HCT116 (cell line): ENCODE measurements around the gene RPS6KA1. TPM values are rescaled to one million over a fixed set of nuclear protein-coding genes. Genes with fewer than 3 reads are reported as not detected.

ENCODE experiments used
- ATAC-seq: fragments of 200-7000 bp; cut with Tn5 transposase; 2 replicates; pipeline ENCODE4 v1.9.1; 2020; ENCODE audit warnings: mild to moderate bottlenecking, moderate library complexity
- BruUV-seq: library from RNA; stranded (reverse); fragments of 400-500 nt; replicated peaks from 2 replicates; lab custom pipeline; 2021; lab: Mats Ljungman, UMichigan
- CTCF ChIA-PET: fragments of 300-600 bp; sonication (Branson Sonifier 250); formaldehyde crosslinking; loops from one replicate; lab custom pipeline; 2021; ENCODE audit warnings: antibody characterized with exemption; lab: Charles Lee
- POLR2A ChIA-PET: fragments of 300-600, 350-600 bp; sonication (Branson Sonifier 250); formaldehyde crosslinking; loops from one replicate; lab custom pipeline; 2021; ENCODE audit warnings: antibody characterized with exemption; lab: Charles Lee
- RAD21 ChIA-PET, 2 experiments: fragments of 300-600 bp; sonication (Branson Sonifier 250); formaldehyde crosslinking; loops; one replicate each; lab custom pipeline; 2023; ENCODE audit warnings: low total read pairs in 2 of 2; ENCODE audit not compliant: uncharacterized antibody in 2 of 2, unreplicated experiment in 2 of 2, low non-redundant PET in 1 of 2; lab: Charles Lee
- DNase-seq: peaks from one replicate; pipeline ENCODE4 v3.0.0-alpha.2; 2010; ENCODE audit warnings: low read depth, low spot score
- H2AFZ ChIP-seq: fragments of 200-600 bp; shearing (Covaris generic), sonication (generic); 2 replicates; pipeline ENCODE4 v1.6.1; 2017; ENCODE audit warnings: low read depth, mixed run types, mixed read lengths, antibody characterized with exemption, low read length; ENCODE audit not compliant: poor library complexity, severe bottlenecking
- H3K27ac ChIP-seq: 2 replicates; pipeline ENCODE4 v1.5.1; 2012; ENCODE audit warnings: low read depth, low read length
- H3K27me3 ChIP-seq: fragments of 200-600 bp; sonication (generic); 2 replicates; pipeline ENCODE4 v1.6.1; 2016; ENCODE audit warnings: mixed run types, low read length, mixed read lengths; ENCODE audit not compliant: insufficient read depth
- H3K36me3 ChIP-seq, 2 experiments: fragments of 200-500 bp in 1 of 2; fragments of 200-600 bp in 1 of 2; sonication (Bioruptor generic) in 1 of 2; sonication (generic) in 1 of 2; 2 replicates each; pipeline versions ENCODE4 v1.5.1 to v1.6.1; 2014 to 2016; ENCODE audit warnings: low read length in 2 of 2, inconsistent platforms in 1 of 2, mixed read lengths in 1 of 2, mixed run types in 1 of 2; ENCODE audit not compliant: insufficient read depth in 2 of 2, control insufficient read depth in 1 of 2
- H3K4me1 ChIP-seq, 2 experiments: fragments of 200-600 bp in 1 of 2; sonication (generic) in 1 of 2; 2 replicates each; pipeline versions ENCODE4 v1.5.1 to v1.6.1; 2012 to 2017; ENCODE audit warnings: low read length in 2 of 2, inconsistent platforms in 1 of 2, mild to moderate bottlenecking in 1 of 2, mixed read lengths in 1 of 2, mixed run types in 1 of 2, moderate library complexity in 1 of 2; ENCODE audit not compliant: insufficient read depth in 2 of 2, control insufficient read depth in 1 of 2
- H3K4me2 ChIP-seq: fragments of 200-600 bp; sonication (generic); 2 replicates; pipeline ENCODE4 v1.6.1; 2017; ENCODE audit warnings: mixed run types, low read length, mixed read lengths
- H3K4me3 ChIP-seq, 2 experiments: fragments of 200-600 bp in 1 of 2; sonication (generic) in 1 of 2; replicated peaks in 1 of 2; 2 replicates each; pipeline ENCODE4 v1.5.1; 2011 to 2016; ENCODE audit warnings: low read length in 2 of 2, control low read depth in 1 of 2, low read depth in 1 of 2, mild to moderate bottlenecking in 1 of 2, mixed read lengths in 1 of 2, mixed run types in 1 of 2
- H3K79me2 ChIP-seq: fragments of 200-600 bp; sonication (generic); 2 replicates; pipeline ENCODE4 v1.6.1; 2017; ENCODE audit warnings: mild to moderate bottlenecking, mixed run types, low read length, moderate library complexity, mixed read lengths; ENCODE audit not compliant: insufficient read depth
- H3K9ac ChIP-seq: fragments of 200-600 bp; sonication (generic); 2 replicates; pipeline ENCODE4 v1.6.1; 2016; ENCODE audit warnings: low read length, mixed read lengths
- H3K9me2 ChIP-seq: fragments of 200-600 bp; sonication (generic), shearing (Covaris generic); 2 replicates; pipeline ENCODE4 v1.6.1; 2017; ENCODE audit warnings: mixed run types, mild to moderate bottlenecking, moderate library complexity; ENCODE audit not compliant: insufficient read depth
- H3K9me3 ChIP-seq, 2 experiments: fragments of 200-500 bp in 1 of 2; fragments of 200-600 bp in 1 of 2; sonication (Bioruptor generic) in 1 of 2; sonication (generic) in 1 of 2; 2 replicates each; pipeline ENCODE4 v1.6.1; 2014 to 2017; ENCODE audit warnings: low read length in 2 of 2, mixed read lengths in 2 of 2, inconsistent platforms in 1 of 2, low read depth in 1 of 2, mild to moderate bottlenecking in 1 of 2, mixed run types in 1 of 2, moderate library complexity in 1 of 2; ENCODE audit not compliant: control insufficient read depth in 1 of 2, insufficient read depth in 1 of 2
- H4K20me1 ChIP-seq: fragments of 200-600 bp; sonication (generic), shearing (Covaris generic); 2 replicates; pipeline ENCODE4 v1.6.1; 2017; ENCODE audit warnings: mixed run types, mild to moderate bottlenecking, moderate library complexity; ENCODE audit not compliant: insufficient read depth
- CBX3 ChIP-seq: IDR thresholded peaks from 2 replicates; pipeline ENCODE4 v1.6.1; 2012; ENCODE audit warnings: low read depth
- EGR1 ChIP-seq: IDR thresholded peaks from 2 replicates; pipeline ENCODE4 v1.6.1; 2012; ENCODE audit warnings: low read depth
- EZH2 ChIP-seq: fragments of 200-600 bp; sonication (generic); IDR thresholded peaks from 2 replicates; pipeline ENCODE4 v1.6.1; 2017; ENCODE audit warnings: antibody characterized with exemption, mixed run types
- JUND ChIP-seq: IDR thresholded peaks from 2 replicates; pipeline ENCODE4 v1.6.1; 2012
- POLR2A ChIP-seq: IDR thresholded peaks from 2 replicates; pipeline ENCODE4 v1.7.0; 2011; ENCODE audit warnings: borderline replicate concordance; ENCODE audit not compliant: insufficient read depth, insufficient read length; ENCODE audit errors: extremely low read depth
- POLR2AphosphoS5 ChIP-seq: IDR thresholded peaks from 2 replicates; pipeline ENCODE4 v1.6.1; 2011; ENCODE audit warnings: mild to moderate bottlenecking, low read depth, low read length, moderate library complexity
- REST ChIP-seq: IDR thresholded peaks from 2 replicates; pipeline ENCODE4 v1.6.1; 2012; ENCODE audit warnings: low read depth
- SIN3A ChIP-seq: IDR thresholded peaks from 2 replicates; pipeline ENCODE4 v1.6.1; 2012; ENCODE audit warnings: low read depth
- YY1 ChIP-seq: IDR thresholded peaks from 2 replicates; pipeline ENCODE4 v1.6.1; 2011; ENCODE audit warnings: low read length, low read depth, moderate library complexity, mild to moderate bottlenecking; ENCODE audit not compliant: insufficient replicate concordance; ENCODE audit errors: extremely low read depth
- ZNF274 ChIP-seq: fragments of 200-500 bp; sonication (Bioruptor generic); IDR thresholded peaks from 2 replicates; pipeline ENCODE4 v1.6.1; 2014; ENCODE audit warnings: mild to moderate bottlenecking, low read depth, low read length, inconsistent platforms
- intact Hi-C: fragments of 100-400 bp; cut with micrococcal nuclease; formaldehyde crosslinking; loops from 2 replicates; pipeline ENCODE4 v1.10.0; 2022
- total RNA-seq: library from RNA; stranded (reverse); gene quantifications from one replicate; pipeline ENCODE4 v1.2.1, GENCODE V29; 2021; ENCODE audit not compliant: unreplicated experiment
- TF ChIP-seq, protein P1 (sequence below): IDR thresholded peaks from 2 replicates; pipeline ENCODE4 v1.6.1; 2011; ENCODE audit warnings: mild to moderate bottlenecking, low read length, moderate library complexity; ENCODE audit not compliant: insufficient replicate concordance; ENCODE audit errors: extremely low read depth
- TF ChIP-seq, protein P2 (sequence below): IDR thresholded peaks from 2 replicates; pipeline ENCODE4 v1.6.1; 2012
- TF ChIP-seq, protein P3 (sequence below), 3 experiments: fragments of 200-600 bp in 1 of 3; sonication (generic) in 1 of 3; IDR thresholded peaks in 2 of 3; conservative IDR thresholded peaks in 1 of 3; 2 replicates each; pipeline ENCODE4 v1.5.1; 2012 to 2017; ENCODE audit warnings: low read depth in 2 of 3, low read length in 2 of 3, antibody characterized with exemption in 1 of 3, borderline replicate concordance in 1 of 3, control low read depth in 1 of 3, mild to moderate bottlenecking in 1 of 3, mixed read lengths in 1 of 3, mixed run types in 1 of 3, moderate library complexity in 1 of 3; ENCODE audit not compliant: insufficient read depth in 1 of 3

Gene RPS6KA1
- total RNA-seq, 1 experiment from 2014 or later = 47.0 TPM

- ChIA-PET POLR2A (interaction anchor here (0.5 kb wide), 1 partner anchor 213 kb away, joined by 3 read pairs; no protein-coding TSS in a partner anchor), RAD21 (no interaction called here), CTCF (no interaction called here)
- ATAC-seq (no peak), DNase-seq (no peak)
- no peak overlapping the region for H3K4me3 ChIP-seq
- no peak overlapping the region for H3K9ac ChIP-seq
- no peaks in the 10 kb centered on the region for H3K9me3 ChIP-seq
- no peak overlapping the region for H3K4me2 ChIP-seq
- H2AFZ ChIP-seq = no peak overlapping the region
- H4K20me1 ChIP-seq = no peaks in the 10 kb centered on the region
- H3K4me1 ChIP-seq = no peaks in the 10 kb centered on the region
- no peaks in the 10 kb centered on the region for H3K79me2 ChIP-seq
- no peaks in the 10 kb centered on the region for H3K9me2 ChIP-seq
- intact Hi-C loops = no loop called here
- no TSS peak for BruUV-seq
- no peaks in the 10 kb centered on the region for H3K36me3 ChIP-seq
- TF ChIP-seq ZNF274 = no peak
- no peak for TF ChIP-seq EZH2
- no peak for TF ChIP-seq REST
- TF ChIP-seq, protein P1, sequence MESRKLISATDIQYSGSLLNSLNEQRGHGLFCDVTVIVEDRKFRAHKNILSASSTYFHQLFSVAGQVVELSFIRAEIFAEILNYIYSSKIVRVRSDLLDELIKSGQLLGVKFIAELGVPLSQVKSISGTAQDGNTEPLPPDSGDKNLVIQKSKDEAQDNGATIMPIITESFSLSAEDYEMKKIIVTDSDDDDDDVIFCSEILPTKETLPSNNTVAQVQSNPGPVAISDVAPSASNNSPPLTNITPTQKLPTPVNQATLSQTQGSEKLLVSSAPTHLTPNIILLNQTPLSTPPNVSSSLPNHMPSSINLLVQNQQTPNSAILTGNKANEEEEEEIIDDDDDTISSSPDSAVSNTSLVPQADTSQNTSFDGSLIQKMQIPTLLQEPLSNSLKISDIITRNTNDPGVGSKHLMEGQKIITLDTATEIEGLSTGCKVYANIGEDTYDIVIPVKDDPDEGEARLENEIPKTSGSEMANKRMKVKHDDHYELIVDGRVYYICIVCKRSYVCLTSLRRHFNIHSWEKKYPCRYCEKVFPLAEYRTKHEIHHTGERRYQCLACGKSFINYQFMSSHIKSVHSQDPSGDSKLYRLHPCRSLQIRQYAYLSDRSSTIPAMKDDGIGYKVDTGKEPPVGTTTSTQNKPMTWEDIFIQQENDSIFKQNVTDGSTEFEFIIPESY = no peak
- no peak for TF ChIP-seq YY1
- TF ChIP-seq SIN3A = no peak
- TF ChIP-seq, protein P2, sequence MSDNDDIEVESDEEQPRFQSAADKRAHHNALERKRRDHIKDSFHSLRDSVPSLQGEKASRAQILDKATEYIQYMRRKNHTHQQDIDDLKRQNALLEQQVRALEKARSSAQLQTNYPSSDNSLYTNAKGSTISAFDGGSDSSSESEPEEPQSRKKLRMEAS = no peak
- TF ChIP-seq EGR1 = no peak
- TF ChIP-seq, protein P3, sequence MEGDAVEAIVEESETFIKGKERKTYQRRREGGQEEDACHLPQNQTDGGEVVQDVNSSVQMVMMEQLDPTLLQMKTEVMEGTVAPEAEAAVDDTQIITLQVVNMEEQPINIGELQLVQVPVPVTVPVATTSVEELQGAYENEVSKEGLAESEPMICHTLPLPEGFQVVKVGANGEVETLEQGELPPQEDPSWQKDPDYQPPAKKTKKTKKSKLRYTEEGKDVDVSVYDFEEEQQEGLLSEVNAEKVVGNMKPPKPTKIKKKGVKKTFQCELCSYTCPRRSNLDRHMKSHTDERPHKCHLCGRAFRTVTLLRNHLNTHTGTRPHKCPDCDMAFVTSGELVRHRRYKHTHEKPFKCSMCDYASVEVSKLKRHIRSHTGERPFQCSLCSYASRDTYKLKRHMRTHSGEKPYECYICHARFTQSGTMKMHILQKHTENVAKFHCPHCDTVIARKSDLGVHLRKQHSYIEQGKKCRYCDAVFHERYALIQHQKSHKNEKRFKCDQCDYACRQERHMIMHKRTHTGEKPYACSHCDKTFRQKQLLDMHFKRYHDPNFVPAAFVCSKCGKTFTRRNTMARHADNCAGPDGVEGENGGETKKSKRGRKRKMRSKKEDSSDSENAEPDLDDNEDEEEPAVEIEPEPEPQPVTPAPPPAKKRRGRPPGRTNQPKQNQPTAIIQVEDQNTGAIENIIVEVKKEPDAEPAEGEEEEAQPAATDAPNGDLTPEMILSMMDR (IDR thresholded peaks at IDR 0.05 in 2 of 3, conservative IDR thresholded peaks at IDR 0.05 in 1 of 3; ENCODE audit: borderline replicate concordance in 1 of 3, insufficient read depth in 1 of 3, low read depth in 2 of 3, low read length in 2 of 3) = no peak
- no peak for TF ChIP-seq JUND
- no peak for TF ChIP-seq CBX3
- TF ChIP-seq POLR2AphosphoS5 = no peak
- TF ChIP-seq POLR2A = no peak
- H3K27ac ChIP-seq = no peak overlapping the region
- H3K27me3 ChIP-seq = no peaks in the 10 kb centered on the region
Measured at GRCh38 chr1:26493938-26494337, 35.6 kb upstream of the RPS6KA1 start.
